Body of pancreas (tissue), 4 donors: ENCODE data around the gene EXTL1.

ENCODE experiments used
- CTCF ChIP-seq, 7 experiments: fragments of 450-650 bp in 4 of 7; fragments of 200-600 bp in 3 of 7; sonication (generic) in 3 of 7; IDR thresholded peaks; one replicate each; pipeline ENCODE4 v1.5.1; 2016 to 2019; ENCODE audit warnings: antibody characterized with exemption in 7 of 7
- POLR2A ChIP-seq, 3 donors: fragments of 450-650 bp; IDR thresholded peaks; one replicate each; pipeline ENCODE4 v1.6.1; 2016; ENCODE audit warnings: antibody characterized with exemption in 3 of 3, mild to moderate bottlenecking in 2 of 3

GRCh38 chr1:25989440-25990234 is 31.9 kb upstream of the EXTL1 start:
- TF ChIP-seq CTCF (IDR thresholded peaks at IDR 0.05) (no peak), POLR2A (IDR thresholded peaks at IDR 0.05) (no peak)
